HG02870 (cell line): ENCODE measurements around the gene CCDC149.

Experiments
- ATAC-seq: cut with Tn5 transposase; IDR thresholded peaks from one replicate; pipeline ENCODE4 v1.9.1; 2021; ENCODE audit warnings: mild to moderate bottlenecking, moderate library complexity; ENCODE audit not compliant: unreplicated experiment

The CCDC149 gene

DNA sequence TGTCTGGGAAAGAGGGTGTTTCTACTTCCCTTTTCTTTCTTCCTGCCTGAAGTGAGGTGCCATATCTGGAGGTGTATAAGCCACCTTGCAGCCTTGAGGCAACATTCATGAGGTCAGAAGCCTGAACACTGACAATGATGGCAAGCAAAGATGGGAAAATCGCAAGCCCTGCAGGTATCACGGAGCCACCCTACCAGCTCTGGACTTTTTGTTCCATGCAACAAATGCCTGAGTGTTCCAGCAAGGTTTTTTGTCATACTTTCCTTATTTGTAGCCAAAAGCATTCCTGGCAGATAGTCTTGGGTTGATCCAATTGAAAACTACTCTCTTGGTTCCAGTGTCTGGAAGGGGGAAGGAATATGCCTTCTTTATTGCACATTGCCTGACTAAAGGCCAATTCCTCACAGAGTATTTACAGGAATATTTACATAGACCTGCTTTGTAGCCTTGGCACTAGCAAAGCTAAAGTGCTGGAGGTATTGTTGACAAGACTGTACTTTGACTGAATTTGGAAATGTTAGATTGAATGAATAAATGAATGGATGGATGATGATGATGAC lies 131.8 kb downstream of the CCDC149 start:
- no peak for ATAC-seq

DNA sequence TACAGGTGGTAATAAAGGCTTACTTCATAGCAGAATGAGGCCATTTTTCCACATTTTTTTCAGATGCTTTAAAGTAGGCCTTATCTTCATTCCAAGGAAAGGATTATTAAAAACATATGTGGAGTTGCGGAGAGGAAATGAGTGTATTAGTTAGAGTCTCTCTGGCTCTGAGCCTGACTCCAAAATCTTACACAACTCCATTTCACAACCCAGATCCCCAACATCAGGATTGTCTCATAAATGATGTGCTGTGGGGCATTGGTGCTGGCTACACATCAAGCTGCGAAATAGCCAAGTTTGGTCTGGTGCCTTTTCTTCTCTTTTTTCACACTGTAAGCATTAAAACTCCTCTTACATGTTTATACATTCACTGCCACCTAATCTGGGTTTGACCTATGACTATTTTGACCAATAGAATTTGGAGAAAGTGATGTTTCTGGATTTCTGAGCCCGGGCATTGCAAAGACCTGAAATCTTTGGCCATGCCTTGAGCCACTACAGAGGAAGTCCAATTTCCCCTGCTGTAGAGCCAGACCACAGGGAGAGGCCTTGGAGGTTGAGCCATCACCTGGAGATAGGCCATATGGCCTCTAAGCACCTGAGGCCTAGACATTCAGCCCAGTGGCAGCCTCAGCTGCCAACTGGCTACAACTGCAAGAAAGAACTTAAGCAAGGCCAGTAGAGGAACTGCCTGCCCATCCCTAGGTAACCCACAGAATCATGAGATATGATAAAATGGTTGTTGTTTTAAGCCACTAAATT lies 134.2 kb downstream of the CCDC149 start:
- ATAC-seq: no peak

DNA sequence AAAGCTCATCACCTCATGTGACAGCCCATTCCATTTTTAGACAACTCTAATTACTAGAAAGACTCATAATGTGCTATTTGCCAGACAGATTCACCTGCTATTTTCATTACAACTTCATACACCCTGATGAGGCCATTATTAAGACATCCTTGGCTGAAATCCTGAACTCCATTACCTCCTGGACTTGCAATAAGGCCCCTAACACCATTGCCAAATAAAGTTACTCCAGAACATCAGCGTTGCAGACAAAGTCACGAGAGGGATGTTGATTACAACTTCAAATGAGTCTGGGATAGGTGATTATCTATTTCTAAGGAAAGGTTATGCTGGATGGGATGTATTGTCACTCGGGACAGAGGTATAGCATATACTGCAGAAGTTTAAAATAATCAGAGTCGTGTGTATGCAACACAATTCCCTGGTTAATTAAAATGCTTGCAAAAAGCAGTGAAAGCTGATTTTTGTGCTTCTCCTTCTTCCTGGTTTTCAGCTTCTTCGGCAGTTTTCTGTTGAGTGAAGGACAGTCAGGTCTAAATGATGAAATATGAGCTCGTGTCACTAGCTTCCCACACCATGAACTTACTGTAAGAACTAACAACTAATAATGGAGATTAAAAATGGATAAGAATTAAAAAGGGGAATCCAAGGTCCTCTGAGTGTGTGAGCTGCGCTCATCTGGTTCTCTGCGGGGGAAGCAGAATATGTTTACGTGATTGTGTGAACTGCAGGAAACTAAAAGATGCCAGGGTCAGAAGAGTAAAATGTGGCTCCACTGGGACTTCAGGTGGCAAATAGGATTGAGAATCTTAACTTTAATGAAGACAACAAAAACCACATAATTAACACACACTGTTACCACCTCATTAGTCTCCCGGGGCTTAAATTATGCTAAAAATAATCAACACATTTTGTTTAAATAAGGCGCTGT lies 135.0 kb downstream of the CCDC149 start:
- no peak for ATAC-seq

DNA sequence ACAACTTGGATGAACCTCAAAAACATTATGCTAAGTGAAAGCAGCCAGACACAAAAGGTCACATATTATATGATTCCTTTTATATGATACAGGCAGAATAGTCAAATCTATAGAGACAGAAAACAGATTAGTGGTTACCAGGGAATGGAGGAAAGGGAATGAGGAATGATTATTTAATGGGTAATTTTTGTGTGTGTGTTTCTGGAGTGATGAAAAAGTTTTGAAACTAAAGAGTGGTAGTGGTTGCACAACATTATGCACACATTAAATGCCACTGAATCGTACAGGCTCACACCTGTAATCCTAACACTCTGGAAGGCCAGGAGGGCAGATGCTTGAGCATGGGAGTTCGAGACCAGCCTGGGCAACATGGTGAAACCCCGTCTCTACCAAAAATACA lies 137.1 kb downstream of the CCDC149 start:
- no peak for ATAC-seq

DNA sequence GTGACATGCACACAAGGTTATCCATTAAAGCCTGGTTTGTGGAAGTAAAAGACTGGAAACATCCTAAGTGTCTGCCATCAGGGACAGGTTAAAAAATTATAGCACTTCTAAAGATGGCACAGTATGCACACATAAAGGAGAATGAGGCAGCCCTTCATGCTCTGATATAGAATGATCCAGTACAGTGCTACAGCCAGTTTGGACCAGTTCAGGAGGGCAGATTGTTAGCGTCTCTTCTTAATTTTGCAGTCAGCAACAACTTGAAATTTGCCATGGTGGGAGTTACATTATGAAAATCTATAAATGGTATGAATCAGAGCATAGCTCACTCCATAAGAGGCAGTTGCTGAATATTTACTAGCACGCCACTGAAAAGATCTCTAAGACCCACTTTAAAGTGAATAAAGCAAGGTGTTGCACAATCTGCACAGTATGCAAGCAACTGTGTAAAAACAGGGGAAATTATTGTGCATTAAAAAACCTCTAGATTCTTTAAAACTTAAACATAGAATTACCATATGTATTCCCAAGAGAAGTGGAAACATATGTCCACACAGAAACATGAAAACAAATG lies 137.7 kb downstream of the CCDC149 start:
- no peak for ATAC-seq

DNA sequence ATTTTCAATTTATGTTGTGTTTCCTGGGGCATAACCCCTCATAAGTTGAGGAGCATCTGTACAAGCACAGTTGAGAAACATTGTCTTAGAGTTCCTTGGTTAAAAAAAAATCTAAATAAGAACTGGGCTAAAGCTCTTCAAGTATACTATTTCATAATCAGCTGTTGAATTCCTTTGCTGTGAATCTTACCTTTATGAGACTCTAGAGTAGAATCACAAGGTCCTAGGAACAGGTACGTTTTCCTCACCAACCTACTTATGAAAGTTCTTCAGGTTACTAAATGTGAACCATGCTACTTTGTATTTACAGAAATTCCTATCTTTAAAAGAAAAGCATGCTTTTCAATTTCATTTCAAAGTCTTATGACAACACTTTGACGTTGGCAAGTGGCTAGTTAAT lies 138.4 kb downstream of the CCDC149 start:
- ATAC-seq: no peak

DNA sequence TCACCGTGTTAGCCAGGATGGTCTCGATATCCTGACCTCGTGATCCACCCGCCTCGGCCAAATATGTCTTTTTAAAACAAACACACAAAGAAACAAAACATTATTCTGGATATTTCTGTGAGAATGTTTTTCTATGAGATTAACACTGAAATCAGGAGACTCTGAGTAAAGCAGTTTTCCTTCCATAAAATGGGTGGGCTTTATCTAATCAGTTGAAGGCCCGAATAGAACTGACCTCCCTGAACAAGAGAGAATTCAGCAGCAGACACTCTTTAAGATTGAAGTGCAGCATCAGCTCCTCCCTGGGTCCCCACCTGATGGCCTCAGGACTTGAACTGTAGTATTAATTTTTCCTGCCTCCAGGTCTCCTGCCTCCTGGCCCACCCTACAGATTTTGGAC lies 139.9 kb downstream of the CCDC149 start:
- ATAC-seq: no peak

DNA sequence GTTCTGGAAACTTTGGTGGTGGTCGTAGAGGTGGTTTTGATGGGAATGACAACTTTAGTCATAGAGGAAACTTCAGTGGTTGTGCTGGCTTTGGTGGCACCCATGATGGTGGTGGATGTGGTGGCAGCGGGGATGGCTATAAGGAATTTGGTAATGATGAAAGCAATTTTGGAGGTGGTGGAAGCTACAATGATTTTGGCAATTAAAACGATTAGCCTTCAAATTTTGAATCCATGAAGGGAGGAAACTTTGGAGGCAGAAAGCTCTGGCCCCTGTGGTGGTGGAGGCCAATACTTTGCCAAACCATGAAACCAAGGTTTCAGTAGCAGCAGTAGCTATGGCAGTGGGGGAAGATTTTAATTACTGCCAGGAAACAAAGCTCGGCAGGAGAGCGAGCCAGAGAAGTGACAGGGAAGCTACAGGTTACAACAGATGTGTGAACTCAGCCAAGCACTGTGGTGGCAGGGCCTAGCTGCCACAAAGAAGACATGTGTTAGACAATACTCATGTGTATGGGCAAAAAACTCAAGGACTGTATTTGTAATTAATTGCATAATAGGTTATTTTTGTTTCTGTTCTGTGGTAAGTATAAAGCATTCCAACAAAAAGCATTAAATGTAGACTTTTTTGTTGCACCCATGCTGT lies 140.7 kb downstream of the CCDC149 start:
- ATAC-seq: no peak

DNA sequence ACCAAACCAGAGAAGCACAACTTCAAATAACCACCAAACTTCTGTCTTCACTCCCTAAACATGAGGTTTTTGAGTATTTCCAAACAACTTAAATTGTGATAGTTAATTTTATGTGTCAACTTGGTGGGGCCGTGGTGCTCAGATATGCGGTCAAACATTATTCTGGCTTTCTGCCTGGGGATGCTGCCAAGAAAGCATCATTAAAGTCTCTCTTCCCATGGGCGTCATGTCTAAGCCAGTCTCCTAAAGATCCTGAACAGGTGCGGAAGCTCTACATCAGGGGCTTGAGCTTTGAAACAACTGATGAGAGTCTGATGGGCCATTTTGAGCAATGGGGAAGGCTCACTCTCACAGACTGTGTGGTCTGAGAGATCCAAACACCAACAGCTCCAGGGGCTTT lies 141.6 kb downstream of the CCDC149 start:
- no peak for ATAC-seq

DNA sequence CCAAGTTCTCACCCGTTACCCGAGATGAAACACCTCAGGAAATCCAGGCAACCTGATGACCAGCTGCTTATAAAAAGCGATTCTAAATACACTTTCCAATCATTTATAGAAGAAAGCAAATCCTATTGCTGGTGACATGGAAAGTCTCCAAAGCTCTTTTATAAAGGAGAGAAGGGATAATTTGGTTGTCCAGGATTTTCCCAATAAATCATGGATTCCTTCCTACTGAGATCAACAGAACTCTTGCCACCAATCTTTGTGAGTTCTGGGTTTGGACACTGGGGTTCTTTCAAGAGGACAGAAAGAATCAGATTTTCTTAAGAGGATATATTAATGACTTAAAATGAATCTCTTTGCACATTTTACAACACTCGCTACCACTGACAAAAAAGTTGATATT lies 142.2 kb downstream of the CCDC149 start:
- ATAC-seq: no peak

DNA sequence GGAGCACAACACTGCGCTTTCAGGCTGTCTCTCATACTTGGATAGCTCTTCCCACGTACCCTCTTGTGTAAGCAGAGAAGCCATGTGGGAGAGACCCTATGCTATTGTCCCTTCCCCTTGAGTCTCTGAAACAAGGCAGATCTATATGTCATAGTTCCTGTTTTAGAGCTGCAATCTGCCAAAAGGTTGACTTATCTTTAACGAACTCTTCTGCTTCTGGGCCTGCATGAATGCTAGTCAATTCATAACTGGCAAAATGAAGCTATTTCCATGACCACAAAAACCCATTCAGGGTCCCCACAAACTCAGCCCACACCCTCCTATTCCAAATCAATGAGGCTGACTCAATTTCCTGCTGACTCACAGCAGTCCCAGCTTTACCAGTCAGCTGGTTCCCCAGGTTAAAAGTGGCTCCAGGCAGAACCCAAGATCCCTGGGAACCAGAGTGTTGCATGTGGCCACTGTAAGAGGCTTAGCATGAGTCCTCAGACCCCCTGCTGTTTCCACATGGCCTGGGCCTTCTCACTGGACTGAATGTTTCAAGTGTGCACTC lies 142.7 kb downstream of the CCDC149 start:
- ATAC-seq: peak; percentile 77

DNA sequence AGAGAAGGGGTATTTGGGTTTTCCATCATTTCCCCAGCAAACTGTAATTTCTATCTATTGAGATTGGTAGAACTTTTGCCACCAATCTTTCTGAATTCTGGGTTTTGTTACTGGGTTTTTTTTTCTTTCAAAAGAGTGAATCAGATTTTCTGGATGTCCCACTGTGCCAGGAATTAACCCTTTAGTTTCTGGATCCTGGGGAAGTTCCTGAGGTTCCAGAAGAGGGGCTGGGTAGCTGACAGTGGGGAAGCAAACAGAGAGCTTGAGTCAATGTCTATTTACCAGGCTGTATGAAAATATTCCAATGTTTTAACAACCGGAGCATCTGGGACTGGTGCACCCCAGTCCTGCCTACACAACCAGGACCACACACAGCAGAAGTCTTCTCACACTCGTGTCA lies 143.3 kb downstream of the CCDC149 start:
- ATAC-seq: no peak

DNA sequence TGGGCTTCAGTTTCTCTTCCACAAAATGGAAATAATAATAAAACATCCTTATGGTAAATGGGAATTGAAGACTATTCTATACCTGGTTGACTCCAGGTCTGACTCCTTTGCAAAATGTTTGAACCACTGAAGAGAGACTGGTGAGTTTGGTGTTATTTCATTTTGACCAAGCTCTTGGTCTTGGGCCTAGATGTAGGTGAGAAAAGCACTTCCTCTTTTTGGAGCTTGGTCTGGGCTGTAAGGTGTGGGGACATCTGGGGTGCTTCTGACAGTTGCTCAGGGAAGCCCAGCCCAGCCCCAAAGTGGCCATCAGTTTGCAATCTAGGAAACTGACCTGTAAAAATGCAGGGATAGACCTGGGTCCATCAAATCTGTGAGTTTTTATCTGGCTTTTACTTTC lies 144.2 kb downstream of the CCDC149 start:
- ATAC-seq: peak; percentile 78

DNA sequence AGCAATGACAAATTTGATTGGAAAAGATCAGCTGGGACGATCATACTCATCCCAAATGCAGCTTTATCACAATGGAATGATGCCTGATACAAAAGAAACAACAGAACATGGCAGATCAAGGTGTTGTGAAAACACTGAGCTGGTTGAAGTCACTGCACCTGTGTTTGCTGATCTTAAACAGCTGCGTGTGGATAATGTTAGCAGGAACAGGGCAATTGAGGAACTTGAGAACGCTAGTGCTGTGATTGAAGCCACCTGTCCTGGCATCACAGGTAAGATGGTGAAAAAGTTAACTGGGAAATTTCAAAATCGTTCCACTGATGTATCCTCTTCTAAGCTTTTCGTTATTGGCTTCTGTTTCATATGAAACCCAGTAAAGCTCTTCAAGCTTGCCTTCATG lies 144.8 kb downstream of the CCDC149 start:
- ATAC-seq: peak; percentile 3

DNA sequence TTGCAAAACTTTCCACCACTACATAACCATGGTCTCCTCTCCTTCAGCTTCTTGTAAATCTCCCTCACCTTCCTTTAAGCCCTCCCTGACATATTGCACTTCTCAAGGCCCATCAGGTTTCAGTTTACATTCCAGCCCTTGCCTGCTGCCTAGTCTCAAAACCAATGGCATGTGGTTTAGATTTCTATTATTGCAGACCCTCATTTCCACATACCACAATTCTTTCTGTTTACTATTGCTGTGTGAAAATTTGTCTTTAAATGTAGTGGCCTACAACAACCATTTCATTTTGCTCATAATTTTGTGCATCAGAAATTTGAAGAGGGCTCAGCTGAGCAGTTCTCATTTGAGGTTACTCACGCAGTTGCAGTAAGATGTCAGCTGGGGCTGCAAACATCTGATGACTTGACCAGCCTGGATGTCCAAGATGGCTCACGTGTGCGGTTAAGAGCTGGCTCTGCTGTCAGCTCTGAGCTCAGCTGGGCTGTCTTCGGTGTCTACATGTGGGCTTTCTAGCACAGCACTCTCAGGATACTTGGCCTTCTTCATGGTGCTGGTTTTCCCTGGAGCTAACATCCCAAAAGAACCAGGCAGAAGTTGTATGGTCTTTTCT lies 147.4 kb downstream of the CCDC149 start:
- ATAC-seq: no peak

DNA sequence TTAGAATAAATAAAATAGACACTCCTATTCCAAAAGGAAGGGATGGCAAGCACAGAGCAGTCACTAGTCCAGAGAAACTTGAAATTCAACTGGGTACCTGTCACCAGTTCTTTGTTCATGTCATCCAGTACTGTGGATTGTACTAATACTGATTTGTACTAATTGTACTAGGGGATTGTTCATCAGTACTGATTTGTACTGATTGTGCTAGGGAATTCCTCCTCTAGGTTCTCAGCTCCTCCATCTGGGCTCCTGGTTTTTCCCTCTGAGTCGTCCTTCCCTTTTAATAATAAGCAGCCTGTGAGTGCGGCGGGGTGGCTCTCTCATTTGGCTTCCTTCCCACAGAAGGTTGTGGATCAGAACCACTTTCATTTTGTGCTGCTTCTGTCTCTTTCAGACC lies 148.5 kb downstream of the CCDC149 start:
- no peak for ATAC-seq

DNA sequence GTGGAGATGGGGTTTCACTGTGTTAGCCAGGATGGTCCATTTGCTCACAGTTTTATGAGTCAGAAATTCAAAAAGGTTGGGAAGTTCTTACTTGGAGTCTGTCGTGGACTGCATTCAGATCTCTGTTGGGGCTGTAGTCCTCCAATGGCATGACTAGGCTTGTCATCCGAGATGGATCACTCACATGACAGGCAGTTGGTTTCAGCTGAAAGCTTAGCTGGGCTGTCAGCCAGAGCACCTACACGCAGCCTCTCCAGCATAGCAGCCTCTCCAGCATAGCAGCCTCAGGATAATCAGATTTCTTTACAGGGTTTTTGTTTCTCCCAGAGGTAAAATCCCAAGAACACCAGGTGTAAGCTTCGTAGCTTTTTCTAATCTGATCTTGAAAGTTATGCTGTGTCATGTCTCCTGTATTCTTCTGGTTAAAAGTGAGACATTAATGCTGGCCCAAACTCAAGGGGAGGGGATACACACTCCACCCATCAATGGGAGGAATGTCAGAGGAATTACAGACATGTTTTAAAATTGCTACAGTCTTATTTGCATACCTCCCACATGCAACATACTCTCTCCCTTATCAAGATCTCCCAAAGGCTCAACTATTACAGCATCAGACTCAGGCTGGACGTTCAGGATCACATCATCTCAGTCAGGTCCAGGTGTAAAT lies 149.1 kb downstream of the CCDC149 start:
- ATAC-seq: no peak
